RKO (cell line): ENCODE data around the gene TOX2.

Source experiments
- DNase-seq: peaks from one replicate; pipeline ENCODE4 v3.0.0-alpha.2; 2016; ENCODE audit warnings: low spot score

Gene TOX2

DNA sequence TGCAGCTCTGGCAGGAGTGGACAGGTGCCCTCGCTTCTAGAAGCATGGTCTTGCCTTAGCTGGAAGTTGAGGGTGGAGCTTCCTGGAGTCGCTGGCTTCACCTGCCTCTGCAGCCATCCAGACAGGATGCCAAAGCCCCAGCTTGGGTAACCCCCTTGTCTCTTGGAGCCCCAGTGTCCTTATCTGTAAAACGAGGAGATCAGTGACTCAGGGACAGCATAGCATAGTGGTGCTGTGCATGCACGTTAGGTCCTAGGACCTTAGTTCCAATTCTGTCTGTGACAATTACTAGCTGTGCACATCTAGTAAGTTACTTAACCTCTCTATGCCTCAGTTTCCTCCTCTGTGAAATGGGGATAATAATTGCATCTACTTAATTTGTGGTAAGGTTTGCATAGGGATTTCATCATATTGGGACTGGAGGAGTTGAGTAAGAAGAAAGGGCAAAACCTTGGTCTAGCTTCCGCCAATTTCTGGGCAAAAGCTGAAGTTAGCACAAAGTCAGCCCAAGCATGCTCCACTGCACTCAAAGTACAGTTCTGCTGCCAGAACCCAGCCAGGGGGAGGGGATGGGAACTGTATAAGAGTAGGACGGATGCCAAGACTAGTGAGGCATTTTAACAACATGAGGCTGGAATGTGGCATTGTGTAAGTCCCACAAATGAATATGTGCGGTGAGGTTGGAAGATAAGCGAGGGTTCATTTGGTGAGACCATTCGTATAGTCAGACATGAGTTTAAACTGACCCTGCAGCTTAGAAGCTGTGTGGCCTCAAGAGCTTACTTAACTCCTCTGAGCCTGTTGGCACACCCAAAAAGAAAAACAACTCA is 24.5 kb downstream of the TOX2 start:
- DNase-seq, result peak; percentile 66

- peak; percentile 73 for DNase-seq
Observed at GRCh38 chr20:43939762-43940121, 25.1 kb downstream of the TOX2 start.

DNA sequence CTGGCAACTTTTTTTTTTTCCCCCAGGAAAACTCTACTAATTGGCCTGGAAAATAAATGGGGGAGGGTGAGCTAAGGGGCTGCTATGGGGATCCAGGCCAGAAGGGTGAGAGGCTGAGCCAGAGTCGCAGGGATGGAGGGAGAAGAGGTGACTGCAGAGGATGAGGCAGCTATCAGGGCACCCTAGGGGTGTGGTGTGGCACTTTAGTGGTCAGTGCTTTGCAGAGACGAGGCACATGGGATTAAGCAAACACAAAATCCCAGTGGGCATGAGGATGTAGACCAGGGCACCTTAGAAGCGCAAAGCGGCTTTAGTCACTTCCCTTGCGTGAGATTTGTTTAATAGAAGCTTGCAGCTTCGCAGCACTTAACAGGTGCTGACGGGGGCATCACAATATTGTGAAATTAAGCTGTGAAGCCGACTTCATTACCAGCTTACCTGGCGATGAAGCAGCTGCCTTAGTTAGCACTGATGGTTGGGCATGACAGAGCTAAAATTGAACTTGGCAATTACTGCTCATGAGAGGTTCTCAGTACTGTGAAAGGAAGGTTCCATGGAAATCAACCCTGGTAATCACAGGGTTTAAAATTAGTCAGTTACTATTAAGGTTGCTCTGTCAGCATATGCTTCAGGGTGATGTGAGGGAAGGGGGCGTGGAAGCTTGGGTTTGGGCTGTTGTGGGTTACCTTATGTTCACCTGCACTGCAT is 26.0 kb downstream of the TOX2 start:
- no peak for DNase-seq

- no peak for DNase-seq
Observed at GRCh38 chr20:43941476-43942200, 27.0 kb downstream of the TOX2 start.

- no peak for DNase-seq
Observed at GRCh38 chr20:43942201-43942590, 27.5 kb downstream of the TOX2 start.

DNA sequence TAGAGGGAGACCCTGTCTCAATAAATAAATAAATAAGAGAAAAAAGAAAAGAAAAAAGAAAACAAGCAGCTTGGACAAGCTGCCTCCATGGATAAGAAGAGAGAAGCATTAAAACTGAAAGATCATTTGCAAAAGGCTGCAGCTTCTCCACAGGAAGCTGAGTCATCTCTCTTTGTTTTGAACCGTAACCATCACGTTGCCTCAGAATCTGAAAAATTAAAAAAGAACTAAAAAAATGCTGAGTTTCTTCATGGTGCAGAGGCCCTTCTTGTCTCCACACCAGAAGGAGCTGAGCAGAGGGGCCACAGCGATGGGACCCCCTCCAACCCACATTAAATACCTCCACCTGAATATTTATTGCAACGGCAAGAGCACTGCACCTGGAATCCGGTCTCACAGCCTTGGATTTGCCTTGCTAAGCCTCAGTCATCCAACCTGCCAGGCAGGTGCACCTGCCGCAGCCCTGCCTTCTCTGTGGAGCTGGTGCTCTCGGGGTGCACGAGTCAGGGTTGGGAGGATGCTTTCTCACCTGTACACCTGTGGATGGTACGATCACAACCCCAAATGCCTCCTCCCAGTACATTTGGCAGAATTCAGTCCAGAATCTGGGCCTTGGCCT is 28.1 kb downstream of the TOX2 start:
- peak; percentile 76 for DNase-seq

DNA sequence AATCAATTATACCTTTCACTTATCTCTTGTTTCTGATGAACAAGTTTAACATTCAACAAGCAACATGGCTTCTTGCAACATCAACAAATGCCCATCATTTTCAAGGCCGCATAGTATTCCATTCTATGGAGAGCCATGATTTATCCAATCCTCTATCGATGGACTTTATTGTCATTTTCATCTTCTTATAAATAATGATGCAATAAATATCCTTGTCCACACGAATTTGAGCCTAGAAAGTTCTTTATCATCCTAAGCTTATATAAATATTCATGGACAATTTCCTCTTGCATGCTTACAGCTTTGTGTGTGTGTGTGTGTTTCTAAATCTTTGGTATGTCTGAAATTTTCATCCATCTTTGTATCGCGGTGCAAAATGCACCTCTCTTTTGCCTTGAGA is 29.1 kb downstream of the TOX2 start:
- DNase-seq, result no peak

- DNase-seq, result no peak
Observed at GRCh38 chr20:43944653-43945235, 30.1 kb downstream of the TOX2 start.

GRCh38 chr20:43945391-43946205 is 30.9 kb downstream of the TOX2 start:
- no peak for DNase-seq

GRCh38 chr20:43946206-43946491 is 31.5 kb downstream of the TOX2 start:
- no peak for DNase-seq

DNA sequence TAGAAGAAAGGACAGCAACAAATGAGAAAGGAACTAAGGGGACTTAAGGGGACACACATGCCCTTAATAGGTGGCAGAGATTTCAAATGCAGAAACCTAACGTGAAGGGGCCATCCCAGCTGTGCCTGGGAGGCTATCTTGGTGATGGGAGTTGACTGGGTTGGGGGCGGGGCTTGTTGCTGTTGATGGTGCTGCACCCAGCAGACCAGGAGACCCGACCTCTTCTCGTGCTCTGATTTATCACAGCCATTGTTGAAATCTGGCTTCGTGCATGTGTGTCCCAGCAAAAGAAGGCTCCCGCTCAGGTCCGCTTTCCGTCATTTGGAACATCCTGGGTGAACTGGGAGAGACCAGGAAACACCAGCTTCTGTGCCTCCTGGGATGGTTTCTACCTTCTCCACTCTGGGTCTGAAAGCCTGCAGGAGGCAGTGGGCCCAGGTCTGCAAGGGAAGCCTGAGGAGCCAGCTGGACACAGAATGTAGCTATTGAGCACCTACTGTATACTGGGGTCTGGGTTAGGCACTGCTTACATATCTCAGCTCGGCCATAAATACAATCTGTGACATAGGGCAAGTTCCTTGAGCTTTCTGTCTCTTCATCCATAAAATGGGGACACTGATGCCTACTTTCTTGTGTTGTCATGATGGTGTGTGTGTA is 32.1 kb downstream of the TOX2 start:
- no peak for DNase-seq

DNA sequence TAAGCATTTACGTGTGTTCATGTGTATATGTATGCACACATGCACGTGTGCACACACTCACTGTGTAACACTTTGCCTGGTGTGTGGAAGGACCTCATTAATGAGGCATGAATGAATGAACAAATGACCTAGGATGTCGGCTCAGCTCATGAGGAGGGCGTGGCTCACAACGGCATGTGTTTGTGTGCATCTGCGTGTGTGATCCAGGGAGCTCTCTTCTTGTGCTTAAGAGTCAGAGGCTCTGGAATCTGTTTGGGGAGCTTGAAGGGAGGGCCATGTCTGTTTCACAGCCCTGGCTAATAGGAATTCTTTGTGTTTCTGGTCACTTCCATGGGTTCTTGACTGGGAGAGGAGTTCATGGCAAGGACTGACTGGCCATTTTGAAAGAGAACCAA is 32.7 kb downstream of the TOX2 start:
- no peak for DNase-seq

DNA sequence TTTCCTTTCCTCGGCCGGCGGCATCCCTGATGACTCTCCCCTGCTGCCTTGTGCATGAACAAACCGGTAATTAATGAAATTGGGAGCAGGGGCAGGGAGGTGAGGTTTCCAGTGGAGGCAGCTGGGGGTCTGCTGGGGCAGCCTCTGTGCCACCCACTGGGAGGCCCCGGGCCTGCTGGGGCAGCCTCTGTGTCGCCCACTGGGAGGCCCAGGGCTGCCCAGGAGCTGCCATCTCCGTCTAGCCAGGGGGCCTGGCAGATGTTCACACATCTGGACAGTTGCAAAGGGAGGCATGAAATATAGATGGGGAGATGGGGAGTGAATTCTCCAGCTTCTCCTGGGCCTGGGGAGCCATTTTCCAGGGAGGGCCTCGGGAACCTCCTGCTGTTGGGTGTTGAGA is 33.8 kb downstream of the TOX2 start:
- DNase-seq, result no peak

DNA sequence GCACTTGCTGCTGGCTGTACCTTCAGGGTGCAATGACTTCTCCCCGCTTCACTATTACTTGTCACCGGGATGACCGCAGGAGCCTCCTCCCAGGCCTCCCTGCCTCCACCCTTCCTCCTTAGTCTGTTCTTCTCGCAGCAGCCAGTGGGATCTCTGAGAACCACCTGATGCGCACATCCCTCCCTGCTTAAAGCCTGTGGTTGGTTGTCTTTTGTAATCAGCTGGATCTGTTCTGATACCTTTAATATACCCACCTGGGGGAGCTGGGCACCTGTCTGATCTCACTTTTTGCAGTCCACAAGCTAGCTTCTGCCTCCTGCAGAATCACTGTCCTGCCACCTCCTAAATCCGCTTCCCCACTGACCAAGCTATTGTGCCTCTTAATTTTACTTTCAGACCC is 34.6 kb downstream of the TOX2 start:
- DNase-seq, result no peak

DNA sequence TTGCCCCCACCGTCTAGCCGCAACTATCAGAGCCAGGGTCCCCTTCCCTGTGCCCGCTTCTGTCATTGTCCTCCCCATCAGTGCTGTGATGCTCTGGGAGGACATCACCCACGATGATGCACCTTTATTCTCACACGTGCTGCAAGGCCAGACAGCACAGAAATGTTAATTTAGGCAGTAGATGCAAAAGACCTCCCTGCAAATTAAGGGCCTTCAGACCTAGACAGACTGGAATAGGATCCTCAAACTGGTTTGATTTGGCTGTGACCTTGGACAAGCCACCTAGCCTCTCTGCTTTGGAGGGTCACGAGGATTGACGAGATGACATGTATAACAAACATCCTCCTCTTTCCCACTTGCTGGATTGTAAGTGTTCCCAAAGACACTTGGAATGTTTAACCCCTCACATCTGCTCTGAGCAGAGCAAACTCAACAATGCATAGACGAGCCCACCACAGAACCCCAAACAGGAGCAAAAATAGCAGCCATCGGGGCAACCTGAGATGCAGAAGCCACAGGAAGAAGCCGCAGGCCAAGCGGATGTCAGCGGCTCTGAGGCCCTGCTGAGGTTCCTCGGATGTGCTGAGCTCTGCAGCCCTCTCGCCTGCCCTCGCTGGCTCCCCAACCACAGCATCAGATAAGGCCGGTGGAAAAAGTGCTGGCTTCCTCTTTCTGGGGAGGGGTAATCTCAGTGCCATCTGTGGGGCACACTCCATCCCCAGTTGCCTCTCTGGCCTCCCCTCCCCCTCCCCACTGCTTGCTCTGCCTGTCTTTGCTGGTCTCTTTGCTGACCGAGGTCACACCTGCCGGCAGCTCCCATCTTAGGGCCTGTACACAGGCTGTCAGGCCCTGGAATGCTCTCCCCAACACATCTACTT is 35.3 kb downstream of the TOX2 start:
- DNase-seq, result no peak

- DNase-seq, result peak; percentile 28
Observed at GRCh38 chr20:43953919-43954592, 39.4 kb downstream of the TOX2 start.

- DNase-seq, result no peak
Observed at GRCh38 chr20:43954704-43955061, 40.0 kb downstream of the TOX2 start.

DNA sequence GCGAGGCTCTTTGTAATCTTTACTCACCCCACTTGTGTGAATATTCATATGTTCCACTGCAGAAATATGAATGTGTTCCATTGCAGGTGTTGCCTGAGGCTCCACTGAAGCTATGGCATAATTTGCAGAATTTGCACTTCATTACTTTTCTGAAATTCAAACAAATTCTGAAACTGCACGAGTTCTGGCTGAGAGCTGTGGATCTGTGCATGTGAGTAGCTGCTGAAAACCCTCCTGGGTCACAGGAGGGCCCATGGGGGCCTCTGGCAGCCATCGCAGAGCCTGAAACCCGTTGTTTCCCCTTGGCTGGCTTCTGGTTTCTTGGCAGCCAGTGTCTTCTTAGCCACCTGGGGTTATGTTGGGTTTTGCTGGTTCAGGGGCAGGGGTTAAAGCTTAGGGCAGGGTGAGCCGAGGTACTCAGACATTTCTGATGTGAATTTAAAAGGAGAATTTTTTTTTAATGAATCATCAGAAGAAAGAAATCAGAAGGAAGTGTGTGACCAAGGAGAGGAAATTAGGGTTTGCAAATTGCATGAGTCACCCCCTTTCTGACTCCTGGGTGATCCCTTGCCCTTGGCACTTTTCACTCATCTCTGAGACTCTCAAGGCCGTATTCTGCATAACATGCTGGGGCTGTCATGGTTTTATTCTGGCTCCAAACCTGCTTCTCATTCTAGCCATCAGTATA is 40.6 kb downstream of the TOX2 start:
- DNase-seq, result peak; percentile 100

- no peak for DNase-seq
Observed at GRCh38 chr20:43955750-43956191, 41.1 kb downstream of the TOX2 start.
